Measurements from ENCODE around the gene BRAF. TPM values are rescaled to one million over a fixed set of nuclear protein-coding genes. Genes with fewer than 3 reads are reported as not detected.
"Not testable (repeated sequence)": the region's sequence is repeated elsewhere in the genome, so short reads cannot be mapped to it uniquely, and the experiment has no call there.

Gene BRAF
- total and polyA plus RNA-seq, 8 donors = 5.2 to 21.7 (median 16.3) TPM

DNA sequence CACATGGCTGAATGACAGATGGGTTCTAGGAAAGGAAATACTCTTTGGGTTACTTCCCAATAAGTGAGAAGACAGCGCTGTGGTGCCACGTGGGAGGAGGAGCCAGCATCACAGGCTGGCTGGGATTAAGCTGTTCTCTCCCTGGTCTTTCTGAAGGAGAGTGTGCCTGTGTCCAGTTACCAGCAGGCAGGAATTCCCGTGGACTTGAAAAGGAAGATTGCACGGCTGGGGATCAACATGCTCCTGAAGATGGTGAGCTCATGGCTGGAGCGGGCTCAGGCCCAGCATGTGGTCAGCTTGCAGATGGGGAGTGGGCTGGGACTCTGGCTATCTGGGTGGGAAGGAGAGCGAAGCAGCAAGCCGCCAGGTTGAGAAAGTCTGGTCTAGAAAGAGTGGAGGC, 243.8 kb downstream of the BRAF start:
- intact Hi-C loops (cut with DNase I) = no loop called here
- Histone ChIP-seq H3K9me3 (no peaks in the 10 kb centered on the region), H3K27ac (no peak overlapping the region), H3K36me3 (peaks cover 0 to 6% (median 0%) of the 10 kb centered on the region in 3 donors), H3K27me3 (no peaks in the 10 kb centered on the region), H3K4me1 (no peaks in the 10 kb centered on the region), H3K4me3 (no peak overlapping the region)
- FAIRE-seq (no peak), ATAC-seq (no peak), DNase-seq (no peak)
- TF ChIP-seq, protein P1, sequence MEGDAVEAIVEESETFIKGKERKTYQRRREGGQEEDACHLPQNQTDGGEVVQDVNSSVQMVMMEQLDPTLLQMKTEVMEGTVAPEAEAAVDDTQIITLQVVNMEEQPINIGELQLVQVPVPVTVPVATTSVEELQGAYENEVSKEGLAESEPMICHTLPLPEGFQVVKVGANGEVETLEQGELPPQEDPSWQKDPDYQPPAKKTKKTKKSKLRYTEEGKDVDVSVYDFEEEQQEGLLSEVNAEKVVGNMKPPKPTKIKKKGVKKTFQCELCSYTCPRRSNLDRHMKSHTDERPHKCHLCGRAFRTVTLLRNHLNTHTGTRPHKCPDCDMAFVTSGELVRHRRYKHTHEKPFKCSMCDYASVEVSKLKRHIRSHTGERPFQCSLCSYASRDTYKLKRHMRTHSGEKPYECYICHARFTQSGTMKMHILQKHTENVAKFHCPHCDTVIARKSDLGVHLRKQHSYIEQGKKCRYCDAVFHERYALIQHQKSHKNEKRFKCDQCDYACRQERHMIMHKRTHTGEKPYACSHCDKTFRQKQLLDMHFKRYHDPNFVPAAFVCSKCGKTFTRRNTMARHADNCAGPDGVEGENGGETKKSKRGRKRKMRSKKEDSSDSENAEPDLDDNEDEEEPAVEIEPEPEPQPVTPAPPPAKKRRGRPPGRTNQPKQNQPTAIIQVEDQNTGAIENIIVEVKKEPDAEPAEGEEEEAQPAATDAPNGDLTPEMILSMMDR (IDR thresholded peaks at IDR 0.05) = no peak
- 93 to 96% methylated on average over 7 of the region's 7 CpGs for WGBS, 2 donors

DNA sequence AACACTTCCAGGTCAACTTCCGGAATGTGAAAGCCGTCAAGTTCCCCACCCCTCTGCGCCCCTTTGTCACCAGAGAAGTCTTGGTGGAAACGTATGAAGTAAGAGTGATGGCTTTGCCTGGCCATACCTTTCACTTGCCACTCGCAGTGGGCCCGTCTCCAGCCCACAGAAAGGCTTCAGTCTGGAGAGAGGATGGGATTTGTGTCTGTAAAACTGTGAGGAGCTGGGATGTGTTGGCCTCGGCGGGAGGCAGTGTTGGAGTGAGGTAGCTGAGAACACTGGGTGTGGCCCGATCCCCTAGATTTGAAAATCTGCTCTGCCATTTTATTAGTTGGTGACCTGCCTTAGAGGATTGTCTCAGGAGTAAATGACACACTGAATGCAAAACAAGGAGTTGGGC, 245.5 kb downstream of the BRAF start:
- 94 to 95% methylated on average over 9 of the region's 9 CpGs for WGBS, 2 donors
- FAIRE-seq = no peak
- no peak for ATAC-seq
- no peak for DNase-seq
- Histone ChIP-seq H3K4me1 (peaks cover 0 to 4% (median 0%) of the 10 kb centered on the region in 3 donors), H3K9me3 (no peaks in the 10 kb centered on the region), H3K36me3 (peaks cover 0 to 6% (median 0%) of the 10 kb centered on the region in 3 donors), H3K27me3 (no peaks in the 10 kb centered on the region), H3K27ac (no peak overlapping the region), H3K4me3 (no peak overlapping the region)
- TF ChIP-seq, protein P1 (IDR thresholded peaks at IDR 0.05) = no peak
- intact Hi-C loops (cut with DNase I) = no loop called here

DNA sequence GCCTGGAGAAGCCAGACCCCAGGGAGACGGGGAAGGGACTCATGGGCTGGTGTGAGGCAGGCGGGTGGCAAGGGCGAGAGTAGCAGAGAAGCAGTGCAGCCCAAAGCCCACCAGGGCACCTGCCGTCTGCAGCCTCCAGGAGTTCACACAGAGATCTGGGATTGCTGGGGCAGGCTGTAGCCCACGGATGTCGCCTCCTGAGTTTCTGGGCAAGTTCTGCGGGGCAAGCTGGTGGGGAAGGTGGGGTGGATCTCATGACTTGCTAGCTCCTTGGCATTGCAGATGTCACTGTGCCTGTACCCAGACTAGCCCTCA, 246.0 kb downstream of the BRAF start:
- Histone ChIP-seq H3K4me3 (no peak overlapping the region), H3K4me1 (peaks cover 0 to 7% (median 0%) of the 10 kb centered on the region in 3 donors), H3K27ac (no peak overlapping the region), H3K27me3 (no peaks in the 10 kb centered on the region), H3K36me3 (peaks cover 0 to 6% (median 0%) of the 10 kb centered on the region in 3 donors), H3K9me3 (no peaks in the 10 kb centered on the region)
- TF ChIP-seq, protein P1 (IDR thresholded peaks at IDR 0.05) = no peak
- ATAC-seq = no peak
- no peak for DNase-seq
- WGBS, 2 donors = 92 to 99% methylated on average over 7 of the region's 7 CpGs
- FAIRE-seq = no peak
- intact Hi-C loops (cut with DNase I) = no loop called here

DNA sequence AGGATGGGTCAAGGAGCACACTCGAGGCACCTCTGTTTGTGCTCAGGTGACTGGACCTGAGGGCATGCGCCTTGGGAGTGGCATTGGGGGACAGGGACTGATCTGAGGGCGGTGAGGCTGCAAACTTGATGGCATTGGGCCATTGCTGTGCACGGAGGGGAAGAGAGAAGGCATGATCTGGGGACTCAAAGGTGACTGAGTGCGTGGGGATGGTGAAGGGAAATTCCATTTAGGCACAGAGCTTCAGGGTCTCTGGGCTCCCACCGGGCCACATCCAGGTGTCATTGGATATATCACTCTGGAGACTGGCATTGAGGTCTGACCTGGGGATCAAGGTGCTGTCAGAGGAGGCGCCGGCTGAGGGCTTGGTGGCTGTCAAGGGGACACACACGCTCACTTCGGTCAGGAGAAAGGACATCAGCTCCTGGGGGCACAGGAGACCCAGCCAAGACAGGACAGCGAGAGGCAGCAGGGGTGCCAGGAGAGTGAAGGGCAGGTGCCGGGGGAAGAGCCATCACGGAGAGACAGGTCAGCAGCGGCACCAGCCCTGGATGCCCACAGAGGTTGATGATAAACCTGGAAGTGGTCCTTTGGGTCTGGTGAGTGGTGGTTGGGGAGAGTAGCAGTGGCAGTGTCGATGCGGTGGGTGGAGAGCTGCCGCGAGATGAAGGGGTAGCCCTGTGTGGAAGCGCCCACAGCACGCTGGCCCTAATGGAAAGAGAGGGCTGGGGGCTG, 246.5 kb downstream of the BRAF start:
- H3K9me3 ChIP-seq = no peaks in the 10 kb centered on the region
- H3K4me3 ChIP-seq = no peak overlapping the region
- 95 to 96% methylated on average over 20 of the region's 20 CpGs for WGBS, 2 donors
- no peak for FAIRE-seq
- intact Hi-C loops (cut with DNase I) = no loop called here
- H3K4me1 ChIP-seq = peaks cover 0 to 7% (median 0%) of the 10 kb centered on the region in 3 donors
- no peak for ATAC-seq
- TF ChIP-seq, protein P1 (IDR thresholded peaks at IDR 0.05) = no peak
- DNase-seq = no peak
- no peak overlapping the region for H3K27ac ChIP-seq
- H3K36me3 ChIP-seq = peaks cover 0 to 6% (median 0%) of the 10 kb centered on the region in 3 donors
- H3K27me3 ChIP-seq = no peaks in the 10 kb centered on the region

DNA sequence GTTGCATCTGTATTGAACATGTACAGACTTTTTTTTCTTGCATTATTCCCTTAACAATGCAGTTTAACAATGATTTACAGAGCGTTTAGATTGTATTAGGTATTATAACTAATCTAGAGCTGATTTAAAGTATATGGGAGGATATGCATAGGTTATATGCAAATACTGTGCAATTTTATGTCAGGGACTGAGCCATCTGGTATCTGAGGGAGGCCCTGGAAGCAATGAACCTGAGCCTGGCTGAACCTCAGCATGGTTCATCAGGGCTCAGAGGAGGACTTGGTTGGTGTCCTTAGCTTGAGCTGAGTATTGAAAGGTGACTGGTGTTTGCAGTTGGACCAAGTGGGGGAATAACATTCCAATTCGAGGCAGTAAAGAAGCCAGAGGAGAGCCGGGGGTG, 247.2 kb downstream of the BRAF start:
- Histone ChIP-seq H3K4me1 (peaks cover 0 to 7% (median 0%) of the 10 kb centered on the region in 3 donors), H3K36me3 (peaks cover 0 to 6% (median 0%) of the 10 kb centered on the region in 3 donors), H3K4me3 (no peak overlapping the region), H3K9me3 (no peaks in the 10 kb centered on the region), H3K27ac (no peak overlapping the region), H3K27me3 (no peaks in the 10 kb centered on the region)
- no peak for FAIRE-seq
- no peak for ATAC-seq
- DNase-seq = no peak
- 79 to 91% methylated on average over 3 of the region's 3 CpGs for WGBS, 2 donors
- intact Hi-C loops (cut with DNase I) = no loop called here
- TF ChIP-seq, protein P1 (IDR thresholded peaks at IDR 0.05) = no peak

DNA sequence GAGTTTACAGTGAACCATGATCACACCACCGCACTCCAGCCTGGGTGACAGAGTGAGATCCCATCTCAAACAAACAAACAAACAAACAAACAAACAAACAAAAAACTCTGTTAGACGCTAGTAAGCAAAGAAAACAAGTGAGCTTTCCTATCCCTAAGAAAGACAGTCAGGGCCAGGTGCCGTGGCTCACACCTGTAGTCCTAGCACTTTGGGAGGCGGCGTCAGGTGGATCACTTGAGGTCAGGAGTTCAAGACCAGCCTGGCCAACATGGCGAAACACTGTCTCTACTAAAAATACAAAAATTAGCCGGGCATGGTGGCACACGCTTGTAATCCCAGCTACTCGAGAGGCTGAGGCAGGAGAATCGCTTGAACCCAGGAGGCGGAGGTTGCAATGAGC, 247.8 kb downstream of the BRAF start:
- H3K27me3 ChIP-seq; H3K36me3 ChIP-seq; ATAC-seq; FAIRE-seq; DNase-seq; H3K9me3 ChIP-seq; H3K4me3 ChIP-seq; intact Hi-C loops (cut with DNase I); H3K4me1 ChIP-seq; H3K27ac ChIP-seq: not testable (repeated sequence)
- WGBS, 2 donors = 91 to 94% methylated on average over 11 of the region's 11 CpGs

Measured in pancreas (tissue), 10 donors.